IMR-90 (cell line): Measurements from ENCODE around the gene HOXB7. TPM values are rescaled to one million over a fixed set of nuclear protein-coding genes. Genes with fewer than 3 reads are reported as not detected.

Experiments
- ATAC-seq: fragments of 200-7000 bp; cut with Tn5 transposase; 2 replicates; pipeline ENCODE4 v1.9.1; 2020; ENCODE audit warnings: low read depth, mild to moderate bottlenecking, moderate library complexity
- BruUV-seq: library from RNA; stranded (reverse); fragments of 400-500 nt; replicated peaks from 2 replicates; lab custom pipeline; 2021; lab: Mats Ljungman, UMichigan
- CTCF ChIA-PET: fragments of 300-600 bp; formaldehyde crosslinking; extraction: SDS; loops from one replicate; lab custom pipeline; 2021; ENCODE audit warnings: antibody characterized with exemption; lab: Yijun Ruan, JAX
- POLR2A ChIA-PET: fragments of 300-600 bp; sonication (Branson Sonifier 250); formaldehyde crosslinking; loops from one replicate; lab custom pipeline; 2022; ENCODE audit warnings: antibody characterized with exemption; ENCODE audit not compliant: unreplicated experiment; lab: Charles Lee
- DNase-seq: peaks from one replicate; pipeline ENCODE4 v3.0.0; 2013
- H2AFZ ChIP-seq: replicated peaks from 2 replicates; pipeline ENCODE3; 2013; ENCODE audit warnings: low read length, mild to moderate bottlenecking; ENCODE audit not compliant: poor library complexity
- H2AK5ac ChIP-seq: 2 replicates; pipeline ENCODE4 v1.6.1; 2013; ENCODE audit warnings: low read depth, low read length, inconsistent platforms
- H2AK9ac ChIP-seq: replicated peaks from 2 replicates; pipeline ENCODE3; 2013; ENCODE audit warnings: mild to moderate bottlenecking, low read depth, low read length, moderate library complexity; ENCODE audit not compliant: poor library complexity
- H2BK120ac ChIP-seq: 2 replicates; pipeline ENCODE4 v1.6.1; 2013; ENCODE audit warnings: low read depth, low read length, inconsistent platforms
- H2BK15ac ChIP-seq: 3 replicates; pipeline ENCODE4 v1.6.1; 2013; ENCODE audit warnings: low read depth, low read length, inconsistent platforms
- H2BK20ac ChIP-seq: 2 replicates; pipeline ENCODE4 v1.6.1; 2013; ENCODE audit warnings: low read depth, mild to moderate bottlenecking, inconsistent platforms, low read length, moderate library complexity
- H2BK5ac ChIP-seq: 2 replicates; pipeline ENCODE4 v1.6.1; 2013; ENCODE audit warnings: mild to moderate bottlenecking, low read depth, low read length, inconsistent platforms; ENCODE audit not compliant: poor library complexity, severe bottlenecking
- H3K14ac ChIP-seq: replicated peaks from 2 replicates; pipeline ENCODE4 v1.6.1; 2013; ENCODE audit warnings: low read depth, low read length, inconsistent platforms
- H3K18ac ChIP-seq: 2 replicates; pipeline ENCODE4 v1.6.1; 2013; ENCODE audit warnings: low read depth, low read length, control low read depth
- H3K23ac ChIP-seq: 2 replicates; pipeline ENCODE4 v1.6.1; 2013; ENCODE audit warnings: low read depth, low read length, inconsistent platforms
- H3K27ac ChIP-seq: 2 replicates; pipeline ENCODE4 v1.5.1; 2013; ENCODE audit warnings: mild to moderate bottlenecking, control low read depth, low read length; ENCODE audit not compliant: insufficient read depth
- H3K27me3 ChIP-seq: 2 replicates; pipeline ENCODE4 v1.6.1; 2013; ENCODE audit warnings: low read length; ENCODE audit not compliant: control insufficient read depth, insufficient read depth
- H3K36me3 ChIP-seq: 2 replicates; pipeline ENCODE4 v1.6.1; 2013; ENCODE audit warnings: low read length, mixed read lengths; ENCODE audit not compliant: control insufficient read depth, insufficient read depth
- H3K4ac ChIP-seq: 2 replicates; pipeline ENCODE4 v1.6.1; 2013; ENCODE audit warnings: low read depth, low read length, inconsistent platforms
- H3K4me1 ChIP-seq: 2 replicates; pipeline ENCODE4 v1.6.1; 2013; ENCODE audit warnings: low read length, mixed read lengths; ENCODE audit not compliant: control insufficient read depth, insufficient read depth
- H3K4me2 ChIP-seq: 2 replicates; pipeline ENCODE4 v1.6.1; 2013; ENCODE audit warnings: low read depth, mild to moderate bottlenecking, control low read depth, low read length, moderate library complexity
- H3K4me3 ChIP-seq: 2 replicates; pipeline ENCODE4 v1.5.1; 2013; ENCODE audit warnings: low read depth, mild to moderate bottlenecking, control low read depth, low read length, moderate library complexity; ENCODE audit not compliant: insufficient read depth
- H3K56ac ChIP-seq: 2 replicates; pipeline ENCODE4 v1.6.1; 2013; ENCODE audit warnings: low read length, inconsistent platforms; ENCODE audit not compliant: insufficient read depth; ENCODE audit errors: extremely low read depth
- H3K79me1 ChIP-seq, 2 experiments: 2 replicates each; pipeline ENCODE4 v1.6.1; 2013; ENCODE audit warnings: low read length in 2 of 2, inconsistent platforms in 1 of 2, low read depth in 1 of 2
- H3K9ac ChIP-seq: 2 replicates; pipeline ENCODE4 v1.6.1; 2013; ENCODE audit warnings: low read depth, low read length, control low read depth
- H3K9me1 ChIP-seq: 2 replicates; pipeline ENCODE4 v1.6.1; 2013; ENCODE audit warnings: low read length, inconsistent platforms; ENCODE audit not compliant: insufficient read depth
- H3K9me3 ChIP-seq: 2 replicates; pipeline ENCODE4 v1.6.1; 2013; ENCODE audit warnings: low read length; ENCODE audit not compliant: control insufficient read depth, insufficient read depth
- H4K20me1 ChIP-seq: 2 replicates; pipeline ENCODE4 v1.6.1; 2013; ENCODE audit warnings: low read length, inconsistent platforms; ENCODE audit not compliant: insufficient read depth
- H4K5ac ChIP-seq: 2 replicates; pipeline ENCODE4 v1.6.1; 2013; ENCODE audit warnings: mild to moderate bottlenecking, low read depth, low read length, control low read depth
- H4K8ac ChIP-seq, 2 experiments: 2 replicates each; pipeline ENCODE4 v1.6.1; 2013; ENCODE audit warnings: low read depth in 2 of 2, low read length in 2 of 2, control low read depth in 1 of 2, inconsistent platforms in 1 of 2
- H4K91ac ChIP-seq: 2 replicates; pipeline ENCODE4 v1.6.1; 2013; ENCODE audit warnings: low read depth, low read length, inconsistent platforms; ENCODE audit not compliant: insufficient read depth
- BHLHE40 ChIP-seq: fragments of 150-350 bp; IDR thresholded peaks from 2 replicates; pipeline ENCODE4 v1.6.1; 2016; ENCODE audit warnings: mild to moderate bottlenecking, low read depth, low read length
- CEBPB ChIP-seq: IDR thresholded peaks from 2 replicates; pipeline ENCODE4 v1.6.1; 2012; ENCODE audit warnings: low read depth, low read length, improper control_type of control experiment
- CHD1 ChIP-seq: IDR thresholded peaks from 2 replicates; pipeline ENCODE4 v1.6.1; 2012; ENCODE audit warnings: low read depth, low read length, improper control_type of control experiment
- CTCF ChIP-seq: conservative IDR thresholded peaks from 2 replicates; pipeline ENCODE4 v1.5.1; 2012; ENCODE audit warnings: mild to moderate bottlenecking, low read depth, low read length, improper control_type of control experiment
- ELK1 ChIP-seq: fragments of 150-350 bp; IDR thresholded peaks from 2 replicates; pipeline ENCODE4 v1.6.1; 2016; ENCODE audit warnings: low read depth, mild to moderate bottlenecking, low read length, moderate library complexity, borderline replicate concordance
- FOS ChIP-seq: fragments of 150-350 bp; IDR thresholded peaks from 2 replicates; pipeline ENCODE4 v1.6.1; 2016; ENCODE audit warnings: low read depth, low read length
- MAZ ChIP-seq: IDR thresholded peaks from 2 replicates; pipeline ENCODE4 v1.6.1; 2012; ENCODE audit warnings: low read depth, mild to moderate bottlenecking, low read length, improper control_type of control experiment, moderate library complexity, borderline replicate concordance
- MXI1 ChIP-seq: IDR thresholded peaks from 2 replicates; pipeline ENCODE4 v1.6.1; 2012; ENCODE audit warnings: low read depth, mild to moderate bottlenecking, low read length, moderate library complexity, borderline replicate concordance
- NFE2L2 ChIP-seq: fragments of 150-350 bp; IDR thresholded peaks from 2 replicates; pipeline ENCODE4 v1.6.1; 2016; ENCODE audit warnings: low read depth, mild to moderate bottlenecking, low read length
- POLR2A ChIP-seq: IDR thresholded peaks from 2 replicates; pipeline ENCODE4 v1.6.1; 2012; ENCODE audit warnings: mild to moderate bottlenecking, low read depth, low read length
- RAD21 ChIP-seq: IDR thresholded peaks from 2 replicates; pipeline ENCODE4 v1.6.1; 2012; ENCODE audit warnings: low read length, improper control_type of control experiment
- RFX5 ChIP-seq: IDR thresholded peaks from 2 replicates; pipeline ENCODE4 v1.8.0; 2012; ENCODE audit warnings: low read depth, mild to moderate bottlenecking, low read length, moderate library complexity
- SMC3 ChIP-seq: fragments of 150-350 bp; IDR thresholded peaks from 2 replicates; pipeline ENCODE4 v1.6.1; 2016; ENCODE audit warnings: low read depth, mild to moderate bottlenecking, antibody characterized with exemption, low read length, moderate library complexity
- USF2 ChIP-seq: fragments of 150-350 bp; IDR thresholded peaks from 2 replicates; pipeline ENCODE4 v1.6.1; 2017; ENCODE audit warnings: mild to moderate bottlenecking, antibody characterized with exemption, low read length, low read depth
- WGBS, 2 experiments: methylation state at CpG; one replicate each; pipeline versions ENCODE4 v1.1.5 to v1.1.7; 2013; ENCODE audit warnings: missing lambda C conversion rate in 2 of 2; ENCODE audit not compliant: insufficient read length in 1 of 2; ENCODE audit errors: extremely low coverage in 2 of 2; 5-methylcytosine and 5-hydroxymethylcytosine counted together
- dilution Hi-C: fragments of 300-500 bp; cut with HindIII; formaldehyde crosslinking; loops from one replicate; pipeline ENCODE4 v1.14.3; 2018; ENCODE audit warnings: low sequenced_read_pairs; ENCODE audit not compliant: unreplicated experiment
- in situ Hi-C: fragments of 300-500 bp; cut with MboI; formaldehyde crosslinking; loops from 3 replicates; pipeline ENCODE4 v1.14.3; 2019; ENCODE audit warnings: low sequenced_read_pairs, inconsistent platforms, mixed read lengths
- intact Hi-C: fragments of 100-400 bp; cut with micrococcal nuclease; formaldehyde crosslinking; loops from 2 replicates; pipeline ENCODE4 v1.10.0; 2022
- polyA plus RNA-seq, 3 experiments: library from polyadenylated mRNA; depleted of rRNA; stranded (reverse); fragments of >200 nt; gene quantifications; 2 replicates each; pipeline ENCODE4 v1.2.3, GENCODE V29; 2012; ENCODE audit warnings: low replicate concordance in 1 of 3
- total RNA-seq: library from RNA; depleted of rRNA; stranded (reverse); fragments of >200 nt; gene quantifications from 2 replicates; pipeline ENCODE4 v1.2.3, GENCODE V29; 2012

Gene HOXB7
- total and polyA plus RNA-seq, 2 of the 4 experiments (the other 2 are of a cell fraction), result 1.8 to 6.7 TPM

GRCh38 chr17:48647963-48648245 is 37.1 kb upstream of the HOXB7 start:
- no peaks in the 10 kb centered on the region for H3K9me1 ChIP-seq
- H4K8ac ChIP-seq, result no peak overlapping the region
- no peaks in the 10 kb centered on the region for H3K36me3 ChIP-seq
- H3K18ac ChIP-seq, result no peak overlapping the region
- H2AFZ ChIP-seq, result no peak overlapping the region
- BruUV-seq, result no TSS peak
- H3K4me2 ChIP-seq, result no peak overlapping the region
- no peak overlapping the region for H3K4ac ChIP-seq
- H3K79me1 ChIP-seq, result no peaks in the 10 kb centered on the region
- CTCF ChIA-PET, result interaction anchor here (0.6 kb wide), 1 partner anchor 311 kb away, joined by 4 read pairs; no protein-coding TSS in a partner anchor
- no peaks in the 10 kb centered on the region for H3K4me1 ChIP-seq
- H2BK20ac ChIP-seq, result no peak overlapping the region
- H3K9me3 ChIP-seq, result no peaks in the 10 kb centered on the region; the same call in 1 of the 2 replicates
- TF ChIP-seq RAD21 (no peak), RFX5 (no peak), SMC3 (no peak), CHD1 (no peak), NFE2L2 (no peak), FOS (no peak), BHLHE40 (no peak), CTCF (no peak), USF2 (no peak), MXI1 (no peak), CEBPB (no peak), POLR2A (no peak), ELK1 (no peak), MAZ (no peak)
- ATAC-seq (no peak), DNase-seq (no peak)
- no peak overlapping the region for H2BK5ac ChIP-seq
- no peak overlapping the region for H3K9ac ChIP-seq
- POLR2A ChIA-PET, result no interaction called here
- in situ Hi-C loops (loop anchor here (10.0 kb wide), 1 partner anchor 57 kb away; no protein-coding TSS in a partner anchor), dilution Hi-C loops (no loop called here), intact Hi-C loops (no loop called here)
- no peak overlapping the region for H2AK9ac ChIP-seq
- H3K27me3 ChIP-seq, result peaks cover 58% of the 10 kb centered on the region
- H3K56ac ChIP-seq, result no peak overlapping the region
- H3K14ac ChIP-seq, result no peak overlapping the region
- no peak overlapping the region for H4K91ac ChIP-seq
- no peak overlapping the region; the same call in 1 of the 2 replicates for H3K23ac ChIP-seq
- no peak overlapping the region for H3K4me3 ChIP-seq
- H2AK5ac ChIP-seq, result no peak overlapping the region
- no peak overlapping the region for H2BK120ac ChIP-seq
- H2BK15ac ChIP-seq, result no peak overlapping the region
- H4K20me1 ChIP-seq, result no peaks in the 10 kb centered on the region
- no peak overlapping the region for H3K27ac ChIP-seq
- no peak overlapping the region for H4K5ac ChIP-seq
- no CpG with 5 or more reads among the region's 1 CpG for WGBS, 2 experiments
